H9 (cell line): ENCODE results near the gene ATP13A3. TPM values are rescaled to one million over a fixed set of nuclear protein-coding genes. Genes with fewer than 3 reads are reported as not detected.

ENCODE experiments used
- DNase-seq: peaks from one replicate; pipeline ENCODE4 v3.0.0-alpha.2; 2017
- H2AFZ ChIP-seq: one replicate; pipeline ENCODE4 v1.6.1; 2013; ENCODE audit warnings: mild to moderate bottlenecking, low read length, control low read depth, moderate library complexity
- H2AK5ac ChIP-seq: 2 replicates; pipeline ENCODE4 v1.6.1; 2013; ENCODE audit warnings: low read length, control low read depth, mixed read lengths; ENCODE audit not compliant: insufficient read length
- H2BK120ac ChIP-seq: one replicate; pipeline ENCODE4 v1.6.1; 2013; ENCODE audit warnings: low read depth, mild to moderate bottlenecking, low read length, control low read depth, inconsistent platforms; ENCODE audit not compliant: poor library complexity, severe bottlenecking
- H2BK12ac ChIP-seq: 2 replicates; pipeline ENCODE4 v1.6.1; 2013; ENCODE audit warnings: low read length, control low read depth, mixed read lengths, low read depth; ENCODE audit not compliant: insufficient read length
- H2BK15ac ChIP-seq: 2 replicates; pipeline ENCODE4 v1.6.1; 2013; ENCODE audit warnings: low read depth, low read length, control low read depth
- H2BK20ac ChIP-seq: one replicate; pipeline ENCODE4 v1.6.1; 2013; ENCODE audit warnings: low read depth, mild to moderate bottlenecking, low read length, control low read depth, inconsistent platforms; ENCODE audit not compliant: poor library complexity, severe bottlenecking
- H2BK5ac ChIP-seq: 2 replicates; pipeline ENCODE4 v1.6.1; 2013; ENCODE audit warnings: low read length, control low read depth, mixed read lengths; ENCODE audit not compliant: insufficient read length
- H3K14ac ChIP-seq: 2 replicates; pipeline ENCODE4 v1.6.1; 2013; ENCODE audit warnings: low read length, control low read depth; ENCODE audit not compliant: insufficient read depth
- H3K18ac ChIP-seq: 2 replicates; pipeline ENCODE4 v1.6.1; 2013; ENCODE audit warnings: low read depth, mild to moderate bottlenecking, mixed read lengths, low read length, control low read depth; ENCODE audit not compliant: insufficient read length
- H3K23ac ChIP-seq: 2 replicates; pipeline ENCODE4 v1.6.1; 2013; ENCODE audit warnings: low read length, control low read depth, mixed read lengths, low read depth; ENCODE audit not compliant: insufficient read length
- H3K23me2 ChIP-seq: 2 replicates; pipeline ENCODE4 v1.6.1; 2013; ENCODE audit warnings: low read depth, mild to moderate bottlenecking, mixed read lengths, low read length, control low read depth; ENCODE audit not compliant: insufficient read length, poor library complexity, severe bottlenecking
- H3K27ac ChIP-seq: 2 replicates; pipeline ENCODE4 v1.5.1; 2013; ENCODE audit warnings: low read length, control low read depth, mixed read lengths, low read depth; ENCODE audit not compliant: insufficient read length
- H3K27me3 ChIP-seq: 2 replicates; pipeline ENCODE4 v1.6.1; 2013; ENCODE audit warnings: low read length, control low read depth, inconsistent platforms; ENCODE audit not compliant: insufficient read depth
- H3K4ac ChIP-seq: 2 replicates; pipeline ENCODE4 v1.6.1; 2013; ENCODE audit warnings: low read depth, mild to moderate bottlenecking, control low read depth, inconsistent platforms, low read length, moderate library complexity
- H3K4me1 ChIP-seq: 2 replicates; pipeline ENCODE4 v1.6.1; 2013; ENCODE audit warnings: low read length, control low read depth, inconsistent platforms; ENCODE audit not compliant: insufficient read depth
- H3K4me2 ChIP-seq: 2 replicates; pipeline ENCODE4 v1.6.1; 2013; ENCODE audit warnings: low read length, control low read depth, mixed read lengths; ENCODE audit not compliant: insufficient read length, insufficient read depth
- H3K56ac ChIP-seq: 2 replicates; pipeline ENCODE4 v1.6.1; 2013; ENCODE audit warnings: low read depth, mild to moderate bottlenecking, mixed read lengths, low read length, control low read depth; ENCODE audit not compliant: insufficient read length
- H3K79me1 ChIP-seq: 2 replicates; pipeline ENCODE4 v1.6.1; 2013; ENCODE audit warnings: low read depth, mild to moderate bottlenecking, moderate library complexity, low read length, control low read depth, inconsistent platforms; ENCODE audit not compliant: insufficient read depth, poor library complexity, severe bottlenecking
- H3K79me2 ChIP-seq: 2 replicates; pipeline ENCODE4 v1.6.1; 2013; ENCODE audit warnings: low read length, control low read depth, inconsistent platforms; ENCODE audit not compliant: insufficient read depth
- H3K9ac ChIP-seq: 2 replicates; pipeline ENCODE4 v1.6.1; 2013; ENCODE audit warnings: low read length, control low read depth, mixed read lengths; ENCODE audit not compliant: insufficient read length; ENCODE audit errors: extremely low read depth
- H3K9me3 ChIP-seq: one replicate; pipeline ENCODE4 v1.6.1; 2013; ENCODE audit warnings: low read depth, low read length, inconsistent platforms; ENCODE audit not compliant: control insufficient read depth
- H3T11ph ChIP-seq: one replicate; pipeline ENCODE4 v1.6.1; 2013; ENCODE audit warnings: mild to moderate bottlenecking, low read length, control low read depth, inconsistent platforms
- H4K20me1 ChIP-seq: one replicate; pipeline ENCODE4 v1.6.1; 2013; ENCODE audit not compliant: control insufficient read depth, insufficient read length, insufficient read depth
- H4K5ac ChIP-seq: 2 replicates; pipeline ENCODE4 v1.6.1; 2013; ENCODE audit warnings: low read depth, mild to moderate bottlenecking, mixed read lengths, low read length, control low read depth; ENCODE audit not compliant: insufficient read length
- H4K8ac ChIP-seq: replicated peaks from 2 replicates; pipeline ENCODE4 v1.6.1; 2013; ENCODE audit warnings: low read length, control low read depth, mixed read lengths, low read depth; ENCODE audit not compliant: insufficient read length
- H4K91ac ChIP-seq: 2 replicates; pipeline ENCODE4 v1.6.1; 2013; ENCODE audit warnings: low read depth, mild to moderate bottlenecking, moderate library complexity, mixed read lengths, low read length, control low read depth; ENCODE audit not compliant: insufficient read length
- H3K27ac Mint-ChIP-seq, 3 experiments: 2 replicates in 2 of 3; 3 replicates in 1 of 3; pipeline ENCODE4 v1.8.0; 2020 to 2021; ENCODE audit warnings: mixed read lengths in 3 of 3, mild to moderate bottlenecking in 1 of 3, moderate library complexity in 1 of 3
- H3K27me3 Mint-ChIP-seq: 2 replicates; pipeline ENCODE4 v1.8.0; 2021; ENCODE audit warnings: low read depth, mild to moderate bottlenecking, moderate library complexity, mixed read lengths
- H3K36me3 Mint-ChIP-seq, 3 experiments: 2 replicates in 2 of 3; 3 replicates in 1 of 3; pipeline ENCODE4 v1.8.0; 2020 to 2021; ENCODE audit warnings: low read depth in 3 of 3, mixed read lengths in 3 of 3; ENCODE audit not compliant: insufficient read depth in 1 of 3
- H3K4me1 Mint-ChIP-seq, 2 experiments: 2 replicates each; pipeline ENCODE4 v1.8.0; 2020; ENCODE audit warnings: mixed read lengths in 2 of 2
- H3K4me3 Mint-ChIP-seq, 2 experiments: 2 replicates in 1 of 2; 3 replicates in 1 of 2; pipeline ENCODE4 v1.8.0; 2020 to 2021; ENCODE audit warnings: mild to moderate bottlenecking in 2 of 2, mixed read lengths in 2 of 2, moderate library complexity in 1 of 2
- H3K9me3 Mint-ChIP-seq, 2 experiments: 2 replicates in 1 of 2; 3 replicates in 1 of 2; pipeline ENCODE4 v1.8.0; 2020; ENCODE audit warnings: mild to moderate bottlenecking in 2 of 2, mixed read lengths in 2 of 2, moderate library complexity in 1 of 2
- CTCF ChIP-seq: fragments of 200-600 bp; sonication (generic); conservative IDR thresholded peaks from 3 replicates; pipeline ENCODE4 v1.8.0; 2021; ENCODE audit warnings: antibody characterized with exemption, mild to moderate bottlenecking
- WGBS: extraction: QIAGEN DNeasy Blood & Tissue Kit; methylation state at CpG from one replicate; pipeline ENCODE4 v1.1.7; 2013; ENCODE audit warnings: missing lambda C conversion rate, low lambda C conversion rate, mixed read lengths; ENCODE audit not compliant: insufficient read length; ENCODE audit errors: extremely low coverage; 5-methylcytosine and 5-hydroxymethylcytosine counted together
- total RNA-seq: library from RNA; stranded (reverse); gene quantifications from 2 replicates; pipeline ENCODE4 v1.2.1, GENCODE V29; 2021

The ATP13A3 gene
- total RNA-seq, 1 experiment from 2014 or later, result 78.5 TPM

GRCh38 chr3:194482196-194482593 lies 4.6 kb downstream of the ATP13A3 start:
- Histone ChIP-seq H3K9me3 (no peaks in the 10 kb centered on the region), H2BK15ac (no peak overlapping the region), H3K4me1 (no peaks in the 10 kb centered on the region), H3K14ac (no peak overlapping the region), H3K23ac (no peak overlapping the region), H2BK120ac (no peak overlapping the region), H4K5ac (no peak overlapping the region), H4K20me1 (no peaks in the 10 kb centered on the region), H3K23me2 (peaks cover 8% of the 10 kb centered on the region), H4K91ac (no peak overlapping the region), H3K9ac (no peak overlapping the region), H2AFZ (no peak overlapping the region), H2BK5ac (no peak overlapping the region), H3T11ph (no peak overlapping the region), H3K27me3 (no peaks in the 10 kb centered on the region), H3K79me2 (peaks cover 21% of the 10 kb centered on the region; the same call in 1 of the 2 replicates), H3K18ac (no peak overlapping the region), H3K4ac (no peak overlapping the region), H3K4me2 (no peak overlapping the region), H2AK5ac (no peak overlapping the region), H3K79me1 (peaks cover 4% of the 10 kb centered on the region), H4K8ac (no peak overlapping the region), H2BK20ac (no peak overlapping the region), H2BK12ac (no peak overlapping the region), H3K56ac (no peak overlapping the region), H3K27ac (no peak overlapping the region)
- Mint-ChIP-seq H3K27ac (no peak overlapping the region; a peak in 1 of 7 replicates), H3K4me1 (peaks cover 7 to 9% of the 10 kb centered on the region in 2 experiments), H3K9me3 (no peaks in the 10 kb centered on the region), H3K4me3 (no peak overlapping the region), H3K36me3 (peaks cover 3 to 19% (median 14%) of the 10 kb centered on the region in 3 experiments; a peak in 5 of 7 replicates), H3K27me3 (no peaks in the 10 kb centered on the region; the same call in 1 of the 2 replicates)
- no peak for DNase-seq
- no CpG with 5 or more reads among the region's 1 CpG for WGBS
- no peak for TF ChIP-seq CTCF
